ENCODE measurements around the gene CERS3. TPM values are rescaled to one million over a fixed set of nuclear protein-coding genes. Genes with fewer than 3 reads are reported as not detected.

Gene CERS3
- total RNA-seq, 2 experiments from 2014 or later, result not detected

DNA sequence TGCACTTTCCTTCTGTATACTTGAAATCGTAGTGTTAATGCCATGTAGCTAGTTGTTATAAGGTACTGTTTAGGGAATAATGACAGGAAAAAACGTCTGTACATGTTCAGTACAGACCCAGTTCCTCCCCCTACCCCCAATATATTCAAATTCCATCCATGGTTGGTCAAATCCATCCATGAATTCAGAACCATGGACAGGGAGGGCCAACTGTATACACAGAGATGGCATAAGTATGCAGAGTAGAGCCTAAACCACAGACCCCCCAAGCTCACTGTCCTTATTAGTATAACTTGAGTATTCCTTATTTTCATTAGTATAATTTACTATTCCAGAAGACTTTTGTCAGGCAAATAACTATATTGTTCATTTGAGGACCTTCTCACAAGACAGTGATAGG is 135.7 kb downstream of the CERS3 start:
- ChIA-PET CTCF (no interaction called here), POLR2A (no interaction called here)
- Mint-ChIP-seq H3K4me1 (ENCODE audit: low read depth) (no peaks in the 10 kb centered on the region), H3K9me3 (no peaks in the 10 kb centered on the region), H3K4me3 (no peak overlapping the region), H3K36me3 (ENCODE audit: low read depth) (no peaks in the 10 kb centered on the region), H3K27ac (no peak overlapping the region), H3K27me3 (peaks cover 1% of the 10 kb centered on the region)
- ATAC-seq (no peak), DNase-seq (no peak)
- TF ChIP-seq CTCF (IDR thresholded peaks at IDR 0.05), result no peak
- intact Hi-C loops (cut with micrococcal nuclease), result no loop called here

DNA sequence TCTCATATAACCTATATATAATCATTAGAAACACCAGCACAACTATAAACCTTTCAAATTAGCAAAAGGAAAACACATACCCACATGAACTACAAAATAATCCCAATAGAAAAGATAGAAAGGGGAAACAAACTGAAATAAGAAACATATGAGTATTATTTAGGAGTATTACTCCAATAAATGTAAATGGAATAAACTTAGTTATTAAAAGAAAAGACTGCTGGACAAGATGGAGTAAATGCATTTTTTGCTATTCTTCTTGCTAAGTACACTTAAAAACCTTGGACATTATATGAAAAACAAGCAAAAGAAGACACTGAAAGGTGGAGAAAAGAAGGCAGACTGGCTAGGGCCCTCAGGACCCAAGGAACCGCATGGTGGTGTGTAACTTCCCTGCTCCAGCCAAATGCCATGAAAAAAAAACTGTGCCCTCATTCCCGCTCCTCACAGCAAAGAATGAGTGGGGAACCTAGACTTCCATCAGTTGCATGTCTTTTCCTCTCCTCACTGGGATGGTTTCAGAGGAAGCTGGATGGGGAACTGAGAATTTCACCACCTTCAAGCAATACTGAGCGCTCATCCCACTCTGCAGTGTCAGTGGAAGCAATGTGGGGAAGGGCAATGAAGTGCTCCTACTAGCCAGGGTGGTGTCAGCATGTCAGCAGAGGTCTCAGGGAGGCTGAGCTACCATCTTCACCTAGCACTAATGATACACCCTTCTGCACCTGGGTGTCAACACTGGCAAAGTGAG is 143.3 kb downstream of the CERS3 start:
- no peaks in the 10 kb centered on the region for H3K4me1 Mint-ChIP-seq (ENCODE audit: low read depth)
- peaks cover 3% of the 10 kb centered on the region for H3K36me3 Mint-ChIP-seq (ENCODE audit: low read depth)
- peaks cover 6% of the 10 kb centered on the region for H3K27me3 Mint-ChIP-seq
- peaks cover 11% of the 10 kb centered on the region for H3K9me3 Mint-ChIP-seq
- H3K27ac Mint-ChIP-seq, result no peak overlapping the region
- TF ChIP-seq CTCF (IDR thresholded peaks at IDR 0.05), result no peak
- ChIA-PET POLR2A (no interaction called here), CTCF (interaction anchor here (8.6 kb wide), 1 partner anchor 36 kb away, joined by 89 read pairs; no protein-coding TSS in a partner anchor)
- no peak for DNase-seq
- no peak for ATAC-seq
- intact Hi-C loops (cut with micrococcal nuclease), result no loop called here
- H3K4me3 Mint-ChIP-seq, result no peak overlapping the region

- H3K9me3 Mint-ChIP-seq, result peaks cover 12% of the 10 kb centered on the region
- ChIA-PET CTCF (interaction anchor here (1.5 to 8.6 kb wide), 3 partner anchors 34 to 42 kb away, joined by 4 to 89 read pairs (median 12); partner anchors contain the start of gene ADAMTS17), POLR2A (no interaction called here)
- H3K36me3 Mint-ChIP-seq (ENCODE audit: low read depth), result peaks cover 3% of the 10 kb centered on the region
- DNase-seq (no peak), ATAC-seq (no peak)
- H3K27me3 Mint-ChIP-seq, result peaks cover 6% of the 10 kb centered on the region
- no peak overlapping the region for H3K4me3 Mint-ChIP-seq
- H3K27ac Mint-ChIP-seq, result no peak overlapping the region
- intact Hi-C loops (cut with micrococcal nuclease), result no loop called here
- TF ChIP-seq CTCF (IDR thresholded peaks at IDR 0.05), result no peak
- no peaks in the 10 kb centered on the region for H3K4me1 Mint-ChIP-seq (ENCODE audit: low read depth)
These were observed 144.7 kb downstream of the CERS3 start for GRCh38 chr15:100384108-100384410.

- intact Hi-C loops (cut with micrococcal nuclease), result no loop called here
- DNase-seq, result peak; percentile 36
These were observed 145.2 kb downstream of the CERS3 start for GRCh38 chr15:100383302-100384107.

More at GRCh38 chr15:100383302-100384107, 145.2 kb downstream of the CERS3 start:
- peak; percentile 35 for TF ChIP-seq CTCF (IDR thresholded peaks at IDR 0.05)
- peaks cover 12% of the 10 kb centered on the region for H3K9me3 Mint-ChIP-seq
- CTCF ChIA-PET, result interaction anchor here (1.5 to 8.6 kb wide), 3 partner anchors 34 to 41 kb away, joined by 4 to 89 read pairs (median 12); partner anchors contain the start of gene ADAMTS17
- no peaks in the 10 kb centered on the region for H3K4me1 Mint-ChIP-seq (ENCODE audit: low read depth)
- ATAC-seq, result no peak
- H3K27ac Mint-ChIP-seq, result no peak overlapping the region
- H3K4me3 Mint-ChIP-seq, result no peak overlapping the region
- POLR2A ChIA-PET, result no interaction called here
- peaks cover 6% of the 10 kb centered on the region for H3K27me3 Mint-ChIP-seq
- H3K36me3 Mint-ChIP-seq (ENCODE audit: low read depth), result peaks cover 3% of the 10 kb centered on the region

Measured in activated CD8-positive, alpha-beta T cell treated with anti-CD3 and anti-CD28 coated beads for 36 hours (primary cell).